ENCODE results near the gene RBM22.

DNA sequence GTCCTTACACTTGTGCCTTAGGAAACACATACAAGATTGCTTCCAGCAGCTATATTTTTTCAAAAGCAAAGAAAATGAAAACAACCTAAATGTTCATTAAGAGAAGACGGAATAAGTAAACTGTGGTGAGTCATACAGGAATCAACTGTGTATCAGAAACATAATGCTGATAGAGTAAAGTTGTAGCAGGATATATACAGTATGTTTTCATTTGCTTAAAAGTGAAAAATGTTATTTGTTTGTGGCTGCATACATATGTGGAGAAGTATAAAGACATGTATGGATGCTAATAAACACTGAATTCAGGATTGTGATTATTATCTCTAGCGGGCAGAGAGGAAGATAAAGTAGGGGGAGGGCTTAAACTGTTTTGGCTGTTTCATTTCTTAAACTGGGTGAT is 49.6 kb upstream of the RBM22 start:
- TF ChIP-seq, protein P1, sequence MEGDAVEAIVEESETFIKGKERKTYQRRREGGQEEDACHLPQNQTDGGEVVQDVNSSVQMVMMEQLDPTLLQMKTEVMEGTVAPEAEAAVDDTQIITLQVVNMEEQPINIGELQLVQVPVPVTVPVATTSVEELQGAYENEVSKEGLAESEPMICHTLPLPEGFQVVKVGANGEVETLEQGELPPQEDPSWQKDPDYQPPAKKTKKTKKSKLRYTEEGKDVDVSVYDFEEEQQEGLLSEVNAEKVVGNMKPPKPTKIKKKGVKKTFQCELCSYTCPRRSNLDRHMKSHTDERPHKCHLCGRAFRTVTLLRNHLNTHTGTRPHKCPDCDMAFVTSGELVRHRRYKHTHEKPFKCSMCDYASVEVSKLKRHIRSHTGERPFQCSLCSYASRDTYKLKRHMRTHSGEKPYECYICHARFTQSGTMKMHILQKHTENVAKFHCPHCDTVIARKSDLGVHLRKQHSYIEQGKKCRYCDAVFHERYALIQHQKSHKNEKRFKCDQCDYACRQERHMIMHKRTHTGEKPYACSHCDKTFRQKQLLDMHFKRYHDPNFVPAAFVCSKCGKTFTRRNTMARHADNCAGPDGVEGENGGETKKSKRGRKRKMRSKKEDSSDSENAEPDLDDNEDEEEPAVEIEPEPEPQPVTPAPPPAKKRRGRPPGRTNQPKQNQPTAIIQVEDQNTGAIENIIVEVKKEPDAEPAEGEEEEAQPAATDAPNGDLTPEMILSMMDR (conservative IDR thresholded peaks at IDR 0.05; ENCODE audit: low read depth, low read length), result no peak
- TF ChIP-seq EZH2 (IDR thresholded peaks at IDR 0.05; ENCODE audit: borderline replicate concordance, low read depth, low read length, poor library complexity, severe bottlenecking), result no peak
